NCI-H1436 treated with DMSO at 0.1 percent for 48 hours (cell line): ENCODE results near the gene TSTD2.
"Not testable (repeated sequence)": the region's sequence is repeated elsewhere in the genome, so short reads cannot be mapped to it uniquely, and the experiment has no call there.

Source experiments
- DNase-seq: peaks from one replicate; lab custom pipeline; 2025; lab: John Stamatoyannopoulos, UW

The TSTD2 gene

GRCh38 chr9:97586909-97587308 is 46.3 kb downstream of the TSTD2 start:
- DNase-seq, result not testable (repeated sequence)

GRCh38 chr9:97584778-97585177 is 48.4 kb downstream of the TSTD2 start:
- DNase-seq, result not testable (repeated sequence)

- not testable (repeated sequence) for DNase-seq
These were observed 51.6 kb downstream of the TSTD2 start for GRCh38 chr9:97581590-97581989.

- DNase-seq, result no peak
These were observed 53.3 kb downstream of the TSTD2 start for GRCh38 chr9:97579914-97580313.

- no peak for DNase-seq
These were observed 54.3 kb downstream of the TSTD2 start for GRCh38 chr9:97578846-97579245.

- DNase-seq, result no peak
These were observed 56.1 kb downstream of the TSTD2 start for GRCh38 chr9:97577051-97577450.

- no peak for DNase-seq
These were observed 57.4 kb downstream of the TSTD2 start for GRCh38 chr9:97575673-97576200.

GRCh38 chr9:97574921-97575672 is 58.1 kb downstream of the TSTD2 start:
- not testable (repeated sequence) for DNase-seq

GRCh38 chr9:97574101-97574571 is 59.0 kb downstream of the TSTD2 start:
- not testable (repeated sequence) for DNase-seq

GRCh38 chr9:97573482-97574073 is 59.6 kb downstream of the TSTD2 start:
- no peak for DNase-seq

- DNase-seq, result no peak
These were observed 60.2 kb downstream of the TSTD2 start for GRCh38 chr9:97572892-97573365.

- DNase-seq, result no peak
These were observed 60.8 kb downstream of the TSTD2 start for GRCh38 chr9:97572196-97572891.

- no peak for DNase-seq
These were observed 61.5 kb downstream of the TSTD2 start for GRCh38 chr9:97571664-97572063.

GRCh38 chr9:97570899-97571298 is 62.3 kb downstream of the TSTD2 start:
- DNase-seq, result no peak

GRCh38 chr9:97568461-97569275 is 64.5 kb downstream of the TSTD2 start:
- DNase-seq, result no peak

GRCh38 chr9:97567894-97568202 is 65.3 kb downstream of the TSTD2 start:
- DNase-seq, result no peak

- DNase-seq, result no peak
These were observed 65.8 kb downstream of the TSTD2 start for GRCh38 chr9:97567182-97567893.

- DNase-seq, result no peak
These were observed 67.9 kb downstream of the TSTD2 start for GRCh38 chr9:97565262-97565661.

- no peak for DNase-seq
These were observed 68.6 kb downstream of the TSTD2 start for GRCh38 chr9:97564291-97565175.

- no peak for DNase-seq
These were observed 69.6 kb downstream of the TSTD2 start for GRCh38 chr9:97563458-97564135.
